GM19035 (cell line): Measurements from ENCODE around the gene EMILIN1.
"Not testable (repeated sequence)": the region's sequence is repeated elsewhere in the genome, so short reads cannot be mapped to it uniquely, and the experiment has no call there.

ENCODE experiments used
- ATAC-seq: cut with Tn5 transposase; IDR thresholded peaks from one replicate; pipeline ENCODE4 v1.9.1; 2021; ENCODE audit not compliant: unreplicated experiment

Gene EMILIN1

GRCh38 chr2:27053776-27054175 lies 24.6 kb upstream of the EMILIN1 start:
- ATAC-seq: no peak

- no peak for ATAC-seq
These were observed 23.7 kb upstream of the EMILIN1 start for GRCh38 chr2:27054721-27055120.

- ATAC-seq: no peak
These were observed 21.2 kb upstream of the EMILIN1 start for GRCh38 chr2:27057184-27057583.

GRCh38 chr2:27058210-27058609 lies 20.2 kb upstream of the EMILIN1 start:
- no peak for ATAC-seq

GRCh38 chr2:27059141-27059820 lies 19.1 kb upstream of the EMILIN1 start:
- ATAC-seq: no peak

- no peak for ATAC-seq
These were observed 18.1 kb upstream of the EMILIN1 start for GRCh38 chr2:27060323-27060722.

GRCh38 chr2:27065128-27065527 lies 13.3 kb upstream of the EMILIN1 start:
- no peak for ATAC-seq

GRCh38 chr2:27067385-27067784 lies 11.0 kb upstream of the EMILIN1 start:
- ATAC-seq: no peak

- ATAC-seq: no peak
These were observed 9.0 kb upstream of the EMILIN1 start for GRCh38 chr2:27069436-27069835.

- ATAC-seq: no peak
These were observed 8.3 kb upstream of the EMILIN1 start for GRCh38 chr2:27069961-27070618.

GRCh38 chr2:27070653-27071276 lies 7.7 kb upstream of the EMILIN1 start:
- no peak for ATAC-seq

GRCh38 chr2:27071277-27071989 lies 7.0 kb upstream of the EMILIN1 start, which contains the start of gene OST4:
TSS of gene OST4 (minus strand) at chr2:27071654.
- ATAC-seq: peak; percentile 84

GRCh38 chr2:27071990-27072830 lies 6.2 kb upstream of the EMILIN1 start:
- ATAC-seq: peak; percentile 33

GRCh38 chr2:27072920-27073319 lies 5.5 kb upstream of the EMILIN1 start:
- no peak for ATAC-seq

GRCh38 chr2:27073782-27074181 lies 4.6 kb upstream of the EMILIN1 start:
- ATAC-seq: no peak

GRCh38 chr2:27074738-27075565 lies 3.5 kb upstream of the EMILIN1 start:
- no peak for ATAC-seq

GRCh38 chr2:27075566-27075871 lies 2.9 kb upstream of the EMILIN1 start:
- not testable (repeated sequence) for ATAC-seq

GRCh38 chr2:27076323-27076722 lies 2.1 kb upstream of the EMILIN1 start:
- ATAC-seq: no peak

- no peak for ATAC-seq
These were observed 1.2 kb upstream of the EMILIN1 start for GRCh38 chr2:27077231-27077630.
